ENCODE data around the gene YIF1A.

DNA sequence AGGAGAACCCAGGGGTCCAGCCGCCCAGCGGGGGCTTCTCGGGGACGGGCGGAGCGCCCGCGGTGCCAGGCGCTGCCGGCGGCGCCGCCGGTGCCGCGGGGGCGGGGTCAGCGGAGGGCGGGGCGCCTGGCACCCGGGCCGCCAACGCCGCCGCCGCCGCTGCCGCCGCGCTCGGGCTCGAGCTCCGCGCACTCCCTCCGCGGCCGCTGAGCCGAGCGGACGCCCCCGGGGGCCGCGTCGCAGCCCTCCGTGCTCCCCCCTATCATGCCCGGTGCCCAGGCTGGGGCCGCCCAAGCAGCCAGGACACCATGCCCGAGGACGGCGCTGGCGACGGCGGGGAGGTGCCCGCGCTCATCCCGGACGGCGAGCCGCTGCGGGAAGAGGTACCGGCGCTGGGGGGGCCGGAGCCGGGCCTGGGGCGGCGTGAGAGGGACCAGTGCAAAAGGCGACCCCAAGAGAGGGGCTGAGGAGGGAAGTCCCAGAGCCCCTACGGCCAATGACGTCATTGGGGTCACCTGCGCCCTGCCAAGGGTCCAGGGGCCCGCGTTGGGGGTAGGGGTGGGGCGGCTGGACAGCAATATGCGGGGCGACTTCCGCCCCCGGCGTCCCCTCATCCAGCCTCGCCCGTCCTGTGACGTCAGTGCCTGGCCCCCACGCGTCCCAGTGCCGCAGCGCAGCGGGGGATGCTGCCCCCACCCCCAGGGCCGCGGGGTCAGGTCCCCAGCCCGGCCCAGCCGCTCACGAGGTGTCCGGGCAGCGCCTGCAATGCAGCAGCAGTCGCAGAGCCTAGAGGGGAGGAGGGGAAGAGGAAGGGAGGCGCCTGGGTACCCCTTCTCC is 3.0 kb upstream of the YIF1A start, which contains the start of gene TMEM151A:
- TF ChIP-seq CTCF (IDR thresholded peaks at IDR 0.05; ENCODE audit: extremely low read depth in 1 of 2, insufficient read depth in 1 of 2, low read depth in 1 of 2, low read length in 2 of 2) (no peak), POLR2A (IDR thresholded peaks at IDR 0.05; ENCODE audit: low read depth, low read length) (no peak), EZH2 (IDR thresholded peaks at IDR 0.05; ENCODE audit: borderline replicate concordance, low read depth, low read length, severe bottlenecking) (peak; percentile 91), POLR2AphosphoS5 (IDR thresholded peaks at IDR 0.05; ENCODE audit: insufficient read depth, low read depth, low read length) (no peak), JUN (IDR thresholded peaks at IDR 0.05; ENCODE audit: borderline replicate concordance, insufficient read depth, insufficient read length, low read depth) (no peak), FOS (IDR thresholded peaks at IDR 0.05; ENCODE audit: borderline replicate concordance, insufficient read depth, low read length) (no peak)
